MG63 (cell line): ENCODE data around the gene EHD4. TPM values are rescaled to one million over a fixed set of nuclear protein-coding genes. Genes with fewer than 3 reads are reported as not detected.

Source experiments
- DNase-seq: peaks from one replicate; pipeline ENCODE4 v3.0.0-alpha.2; 2020
- H3K27me3 ChIP-seq: fragments of 250-450 bp; sonication (Bioruptor Pico); 2 replicates; pipeline ENCODE4 v1.5.1; 2020; ENCODE audit warnings: mild to moderate bottlenecking, moderate library complexity
- H3K36me3 ChIP-seq: fragments of 250-450 bp; sonication (Bioruptor Pico); 2 replicates; pipeline ENCODE4 v1.5.1; 2020; ENCODE audit warnings: mild to moderate bottlenecking, moderate library complexity
- H3K4me3 ChIP-seq: fragments of 250-450 bp; sonication (Bioruptor Pico); 2 replicates; pipeline ENCODE4 v1.5.1; 2020; ENCODE audit warnings: mild to moderate bottlenecking, moderate library complexity
- H3K9me3 ChIP-seq: fragments of 250-450 bp; sonication (Bioruptor Pico); 2 replicates; pipeline ENCODE4 v1.5.1; 2020; ENCODE audit warnings: mild to moderate bottlenecking, moderate library complexity
- total RNA-seq: library from RNA; depleted of rRNA; stranded (reverse); fragments of >200 nt; shearing (Covaris generic); gene quantifications from 2 replicates; pipeline ENCODE4 v1.2.3, GENCODE V29; 2014; ENCODE audit warnings: low replicate concordance

EHD4 gene
- total RNA-seq, 1 experiment from 2014 or later, result 15.9 TPM

DNA sequence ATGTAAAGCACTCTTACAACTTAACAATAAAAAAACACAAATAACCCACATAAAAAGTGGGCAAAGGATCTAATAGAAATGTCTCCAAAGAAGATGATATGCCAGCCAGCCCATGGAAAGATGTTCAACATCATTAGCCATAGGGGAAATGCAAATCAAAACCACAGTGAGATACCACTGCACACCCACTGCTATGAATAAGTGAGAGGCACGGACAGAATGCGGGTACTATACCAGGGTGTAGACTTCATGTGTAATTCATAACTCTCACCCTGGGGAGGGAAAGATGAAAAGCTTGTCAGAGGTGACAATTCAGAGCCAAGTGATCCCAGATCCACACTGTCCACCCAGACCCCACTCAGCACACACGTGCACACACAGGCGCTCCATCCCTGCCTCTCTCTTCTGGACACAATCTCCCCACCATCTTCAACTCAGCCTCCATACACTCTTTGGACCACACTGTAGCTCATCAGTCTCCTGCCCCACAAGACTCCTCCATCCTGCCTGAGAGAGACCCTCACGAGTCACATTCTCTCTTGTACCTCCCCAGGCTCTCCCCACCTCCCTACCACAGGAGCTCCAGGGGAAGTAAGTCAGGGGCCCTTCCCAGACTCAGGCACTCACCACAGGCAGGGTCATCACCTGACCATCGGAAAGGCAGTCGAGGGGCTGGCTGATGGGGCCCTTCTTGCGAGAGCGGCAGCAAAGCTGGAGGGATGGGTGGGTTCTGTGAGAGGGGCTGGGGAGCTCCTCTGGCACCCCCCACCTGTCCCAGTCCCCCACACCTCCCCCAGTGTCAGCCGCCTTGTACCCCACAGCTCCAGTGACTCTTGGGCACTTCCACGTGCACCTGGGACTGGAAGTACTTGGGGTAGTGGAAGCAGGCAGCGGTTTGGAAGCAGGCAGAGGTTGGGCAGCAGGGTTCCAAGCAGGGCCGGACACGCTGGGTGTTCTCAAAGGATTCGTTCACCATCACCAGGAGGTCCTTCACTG is 27.2 kb upstream of the EHD4 start:
- DNase-seq, result no peak

DNA sequence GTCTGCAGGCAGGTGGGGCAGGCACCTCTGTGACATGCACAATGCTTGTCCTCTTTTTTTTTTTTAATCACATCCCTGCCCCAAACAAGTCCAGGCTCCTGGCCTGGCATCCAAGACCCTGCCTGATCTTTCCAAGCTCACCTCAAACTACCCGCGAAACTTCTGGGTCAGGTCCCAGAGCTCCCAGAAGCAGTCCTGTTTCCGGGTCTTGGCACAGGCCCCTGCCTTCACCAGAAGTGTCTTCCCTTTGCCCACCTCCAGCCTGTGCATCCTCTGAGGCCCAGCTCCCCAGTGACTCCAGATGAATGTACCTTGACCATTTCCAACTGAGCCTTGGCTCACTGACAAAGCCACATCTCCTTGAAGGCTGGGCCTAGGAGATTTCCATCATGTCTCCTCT is 25.5 kb upstream of the EHD4 start:
- Histone ChIP-seq H3K4me3 (no peak overlapping the region), H3K27me3 (no peaks in the 10 kb centered on the region; the same call in 1 of the 2 replicates), H3K36me3 (no peaks in the 10 kb centered on the region), H3K9me3 (no peaks in the 10 kb centered on the region)
- no peak for DNase-seq

More for the DNA sequence above, 27.2 kb upstream of the EHD4 start:
- no peaks in the 10 kb centered on the region for H3K9me3 ChIP-seq
- no peaks in the 10 kb centered on the region for H3K36me3 ChIP-seq
- no peaks in the 10 kb centered on the region; the same call in 1 of the 2 replicates for H3K27me3 ChIP-seq
- H3K4me3 ChIP-seq, result no peak overlapping the region

DNA sequence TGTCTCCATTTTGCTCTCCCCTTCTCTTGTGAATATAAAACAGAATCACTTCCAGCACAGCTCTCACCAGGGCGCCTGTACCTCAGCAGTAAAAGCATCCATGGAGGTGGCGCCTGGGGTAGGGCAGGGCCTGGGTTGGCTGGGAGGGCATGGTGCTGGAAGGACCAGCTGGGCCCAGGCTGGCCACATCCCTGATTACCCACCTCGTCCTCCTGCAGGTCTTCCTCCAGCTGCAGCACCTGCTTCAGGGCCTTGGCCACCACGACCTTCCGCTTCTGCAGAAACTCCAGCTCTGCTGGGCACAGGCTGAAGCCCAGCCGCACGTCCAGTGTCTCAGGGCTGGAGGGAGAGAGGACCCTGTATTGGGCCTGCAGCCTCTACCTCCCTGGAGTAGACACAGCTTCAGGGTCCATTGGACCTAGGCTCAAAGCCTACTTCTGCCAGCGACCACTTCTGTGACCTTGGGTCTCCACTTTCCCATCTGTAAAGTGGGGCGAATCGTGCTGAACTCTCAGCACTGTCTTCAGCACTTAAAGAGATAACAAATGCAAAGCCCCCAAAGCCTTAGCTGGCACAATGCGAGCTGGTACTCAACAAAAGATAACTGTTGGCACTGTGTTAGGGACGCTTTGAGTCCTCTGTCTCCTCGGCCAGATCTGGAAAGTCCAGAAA is 24.7 kb upstream of the EHD4 start:
- DNase-seq, result no peak
- H3K27me3 ChIP-seq, result no peaks in the 10 kb centered on the region; the same call in 1 of the 2 replicates
- H3K36me3 ChIP-seq, result no peaks in the 10 kb centered on the region
- H3K4me3 ChIP-seq, result no peak overlapping the region
- no peaks in the 10 kb centered on the region for H3K9me3 ChIP-seq

DNA sequence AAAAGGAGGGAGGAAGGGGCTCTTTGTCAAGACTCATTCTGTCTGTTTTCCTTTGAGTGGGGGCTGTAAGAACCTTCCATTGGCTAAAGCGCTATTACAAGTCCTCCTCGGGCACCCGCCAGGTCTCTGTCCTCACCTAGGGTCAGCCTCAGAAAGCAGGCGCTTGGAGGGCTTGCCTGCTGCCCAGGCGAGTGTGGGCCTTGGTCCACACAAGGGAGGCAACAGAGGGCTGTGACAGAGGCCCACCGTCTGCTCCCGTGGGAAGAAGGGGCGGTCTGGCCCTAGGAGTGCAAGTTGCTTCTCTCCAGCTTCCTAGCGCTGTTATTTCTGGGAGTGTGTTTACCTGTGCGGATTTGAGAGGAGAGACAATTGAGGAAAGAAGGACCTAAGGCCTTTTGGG is 24.0 kb upstream of the EHD4 start:
- no peak overlapping the region for H3K4me3 ChIP-seq
- no peaks in the 10 kb centered on the region for H3K9me3 ChIP-seq
- no peak for DNase-seq
- no peaks in the 10 kb centered on the region for H3K36me3 ChIP-seq
- H3K27me3 ChIP-seq, result no peaks in the 10 kb centered on the region; the same call in 1 of the 2 replicates

DNA sequence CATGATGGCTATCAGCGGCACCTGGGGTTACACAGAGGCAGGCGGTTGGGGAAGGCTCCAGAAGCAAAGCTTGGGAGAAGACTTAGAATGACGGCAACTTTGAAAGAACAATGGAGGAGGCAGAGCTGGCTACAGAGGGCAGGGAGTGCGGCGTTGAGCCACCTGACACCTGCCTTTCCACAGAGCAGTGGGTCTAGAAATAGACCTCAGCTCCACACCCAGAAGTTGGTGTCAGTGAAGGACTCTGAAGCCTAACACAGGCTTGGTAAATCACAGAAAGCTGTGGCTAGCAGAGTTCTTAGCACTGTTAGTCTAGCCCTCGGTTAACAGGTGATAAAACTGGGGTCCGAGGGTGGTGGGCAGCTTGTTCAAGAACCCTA is 23.1 kb upstream of the EHD4 start:
- no peaks in the 10 kb centered on the region for H3K36me3 ChIP-seq
- DNase-seq, result no peak
- no peak overlapping the region for H3K4me3 ChIP-seq
- H3K9me3 ChIP-seq, result no peaks in the 10 kb centered on the region
- H3K27me3 ChIP-seq, result no peaks in the 10 kb centered on the region; the same call in 1 of the 2 replicates

DNA sequence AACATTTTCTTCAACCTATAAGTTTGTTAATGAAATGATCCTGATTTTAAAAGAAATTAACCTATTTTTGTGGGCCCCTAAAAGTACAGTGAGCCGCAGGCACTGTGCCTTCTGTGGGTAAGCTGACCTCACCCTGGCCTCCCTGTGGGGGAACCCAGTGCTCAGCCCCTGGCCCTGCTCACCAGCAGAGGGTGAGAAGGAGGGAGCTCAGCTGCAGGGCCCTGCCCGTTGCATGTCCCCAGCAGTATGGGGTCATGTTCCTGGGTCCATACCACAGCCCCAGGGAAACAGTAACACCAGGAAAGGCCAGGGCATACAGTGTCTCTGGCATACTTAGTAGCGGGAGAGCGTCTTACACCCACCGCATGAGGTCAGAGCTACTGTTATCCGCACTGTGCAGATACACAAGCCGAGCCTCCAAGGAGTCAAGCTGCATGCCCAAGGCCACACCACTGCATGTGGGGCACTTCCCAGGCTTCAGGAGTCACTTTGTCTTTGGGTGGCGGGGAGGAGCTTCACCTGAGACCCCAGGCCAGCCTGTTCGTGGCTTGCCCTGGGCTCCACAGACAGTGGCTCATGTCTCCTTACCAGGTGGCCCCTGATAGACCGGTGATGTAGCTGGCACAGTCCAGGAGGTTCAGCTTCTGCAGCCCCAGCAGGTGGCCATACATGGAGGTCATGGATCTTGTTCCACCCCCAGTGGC is 22.6 kb upstream of the EHD4 start:
- no peaks in the 10 kb centered on the region for H3K36me3 ChIP-seq
- no peaks in the 10 kb centered on the region for H3K9me3 ChIP-seq
- no peak overlapping the region for H3K4me3 ChIP-seq
- no peak for DNase-seq
- no peaks in the 10 kb centered on the region for H3K27me3 ChIP-seq

DNA sequence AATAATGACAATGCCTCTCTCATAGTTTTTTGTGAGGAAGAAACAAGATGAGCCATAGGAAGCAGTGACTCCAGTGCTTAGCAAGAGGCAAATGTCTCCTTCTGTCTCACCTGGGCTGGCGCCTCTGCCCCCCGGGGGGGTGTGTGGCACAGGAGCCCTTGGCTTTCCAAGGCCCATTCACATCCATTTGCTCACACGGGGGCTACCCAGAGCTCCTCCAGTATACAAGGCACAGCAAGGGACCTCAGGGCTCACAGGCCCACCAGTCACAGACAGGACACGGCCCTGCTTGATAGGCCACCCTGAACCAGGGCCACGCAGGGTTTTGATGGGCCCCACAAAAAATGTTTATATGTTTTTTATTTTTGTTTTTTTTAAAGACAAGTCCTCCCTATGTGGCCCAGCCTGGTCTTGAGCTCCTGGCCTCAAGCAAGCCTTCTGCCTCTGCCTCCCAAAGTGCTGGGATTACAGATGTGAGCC is 21.9 kb upstream of the EHD4 start:
- Histone ChIP-seq H3K36me3 (no peaks in the 10 kb centered on the region), H3K4me3 (no peak overlapping the region), H3K27me3 (no peaks in the 10 kb centered on the region), H3K9me3 (no peaks in the 10 kb centered on the region)
- DNase-seq, result no peak

DNA sequence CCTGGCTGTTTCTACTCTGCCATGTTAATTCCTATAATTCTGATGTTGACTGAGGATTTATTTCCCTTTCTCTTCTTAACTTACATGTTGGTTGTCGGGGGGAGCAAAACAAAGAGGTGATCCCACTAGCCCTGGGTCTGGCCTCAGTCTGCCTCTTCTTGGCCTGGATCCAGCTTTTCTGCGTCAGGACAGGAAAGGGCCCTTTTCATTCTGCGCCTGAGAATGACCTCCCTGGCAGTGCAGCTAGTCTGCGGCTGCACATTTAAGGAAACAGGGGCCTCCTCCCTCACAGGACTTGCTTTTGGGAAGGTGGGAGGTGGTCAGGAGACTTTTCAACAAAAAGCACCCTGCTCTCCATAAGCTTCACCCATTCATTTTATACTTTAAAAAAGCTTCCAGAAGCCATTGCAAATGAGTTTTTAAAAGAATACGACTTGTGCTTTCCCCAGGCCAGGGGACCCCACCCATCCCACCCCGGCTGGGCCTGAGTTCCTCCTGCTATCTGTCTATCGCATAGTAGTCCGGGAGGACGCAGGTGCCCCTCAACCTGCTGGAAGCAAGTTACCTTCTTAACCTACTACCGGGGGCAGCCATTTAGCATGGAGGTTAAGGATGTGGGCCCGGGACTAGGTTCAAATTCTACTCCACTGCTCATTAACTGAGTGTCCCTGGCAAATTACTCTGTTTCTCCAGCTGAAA is 21.3 kb upstream of the EHD4 start:
- no peak for DNase-seq
- Histone ChIP-seq H3K27me3 (no peaks in the 10 kb centered on the region), H3K36me3 (no peaks in the 10 kb centered on the region), H3K4me3 (no peak overlapping the region), H3K9me3 (no peaks in the 10 kb centered on the region)

DNA sequence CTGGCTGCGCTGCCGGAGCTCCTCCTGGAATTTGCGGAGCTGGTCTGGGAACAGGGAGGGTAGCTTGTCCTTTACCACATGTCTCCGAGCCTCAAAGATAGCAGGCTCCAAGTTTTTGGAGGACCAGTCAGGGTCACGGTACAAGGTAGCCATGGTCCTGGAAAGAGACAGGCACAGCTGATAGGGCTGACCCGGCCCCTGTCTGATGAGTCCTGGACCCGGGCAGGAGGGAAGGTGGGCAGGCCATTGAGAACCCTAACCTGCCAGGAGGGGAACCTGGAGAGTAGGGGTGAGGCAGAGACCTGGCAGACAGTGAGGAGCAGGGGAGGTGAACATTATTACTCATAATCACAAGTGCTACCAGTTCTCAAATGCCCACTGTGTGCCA is 20.4 kb upstream of the EHD4 start:
- DNase-seq, result no peak
- no peaks in the 10 kb centered on the region for H3K9me3 ChIP-seq
- no peaks in the 10 kb centered on the region for H3K27me3 ChIP-seq
- no peak overlapping the region for H3K4me3 ChIP-seq
- H3K36me3 ChIP-seq, result no peaks in the 10 kb centered on the region

DNA sequence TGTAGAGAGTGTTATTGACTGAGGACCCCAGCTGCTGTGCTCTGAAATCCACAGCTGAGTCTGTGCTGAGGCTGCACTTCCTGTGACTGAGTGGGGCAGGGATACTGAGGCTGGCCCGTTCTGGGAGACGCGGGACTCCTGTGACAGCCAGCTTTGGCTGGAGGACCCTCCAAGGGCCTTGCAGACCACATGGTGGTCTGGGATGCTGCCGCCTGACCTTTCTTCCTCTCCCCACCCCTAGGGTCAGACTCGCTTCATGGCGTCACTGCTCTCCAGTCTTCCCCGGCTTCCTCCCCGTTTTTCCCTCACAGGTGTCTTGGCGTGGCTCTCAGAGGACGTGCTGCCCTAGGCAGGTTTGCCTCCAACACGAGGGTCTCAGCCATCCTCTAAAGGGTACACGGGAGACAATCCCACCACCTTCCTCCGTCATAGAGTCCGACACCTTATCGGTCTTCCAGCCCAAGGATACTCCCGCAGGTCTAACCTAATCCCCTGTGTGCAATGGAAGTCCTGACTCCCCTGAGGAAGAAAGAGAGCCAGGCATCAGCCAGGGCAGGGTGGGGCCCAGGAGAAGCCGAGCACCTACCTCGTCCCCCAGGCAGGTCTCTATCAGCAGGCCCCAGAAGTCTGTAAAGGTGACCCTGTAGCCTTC is 19.9 kb upstream of the EHD4 start:
- H3K27me3 ChIP-seq, result no peaks in the 10 kb centered on the region
- DNase-seq, result no peak
- no peaks in the 10 kb centered on the region for H3K36me3 ChIP-seq
- H3K4me3 ChIP-seq, result no peak overlapping the region
- no peaks in the 10 kb centered on the region for H3K9me3 ChIP-seq

DNA sequence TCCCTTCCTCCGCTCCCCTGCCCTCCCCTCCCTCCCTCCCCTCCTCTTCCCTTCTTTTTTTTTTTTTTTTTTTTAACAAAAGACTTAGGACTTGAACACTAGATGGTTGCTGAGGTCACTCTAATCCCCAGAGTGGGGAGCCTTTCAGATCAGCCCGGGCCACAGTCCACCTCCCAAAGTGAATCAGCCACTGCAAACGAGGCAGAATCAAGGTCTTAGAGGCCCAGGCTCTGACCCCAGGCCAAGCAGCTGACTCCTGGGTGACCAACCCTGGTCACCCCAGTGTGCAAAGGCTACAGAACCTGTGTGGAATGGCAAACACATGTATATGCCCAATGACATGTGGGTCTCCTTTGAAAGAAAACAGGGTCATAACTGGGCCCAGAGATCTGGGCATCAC is 18.3 kb upstream of the EHD4 start:
- no peaks in the 10 kb centered on the region for H3K36me3 ChIP-seq
- DNase-seq, result no peak
- H3K9me3 ChIP-seq, result no peaks in the 10 kb centered on the region
- no peaks in the 10 kb centered on the region for H3K27me3 ChIP-seq
- no peak overlapping the region for H3K4me3 ChIP-seq

DNA sequence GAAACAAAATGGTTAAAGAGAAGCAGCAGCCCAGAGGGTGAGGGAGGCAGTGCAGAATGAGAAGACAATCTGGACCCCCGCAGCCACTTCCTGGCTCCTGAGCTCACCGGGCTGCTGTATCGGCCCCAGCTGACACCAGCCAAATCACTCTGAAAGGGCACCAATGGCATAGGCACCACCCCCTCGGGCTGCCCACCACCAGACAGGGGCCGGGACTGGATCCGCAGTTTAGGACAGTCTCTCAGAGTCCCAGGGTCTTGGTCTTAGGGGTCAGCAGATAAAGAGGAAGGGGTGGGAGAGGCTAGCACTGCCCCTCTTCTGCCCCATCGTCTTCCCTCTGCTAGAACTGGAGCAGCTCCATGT is 17.9 kb upstream of the EHD4 start:
- DNase-seq, result no peak
- Histone ChIP-seq H3K36me3 (no peaks in the 10 kb centered on the region), H3K27me3 (no peaks in the 10 kb centered on the region), H3K9me3 (no peaks in the 10 kb centered on the region), H3K4me3 (no peak overlapping the region)

DNA sequence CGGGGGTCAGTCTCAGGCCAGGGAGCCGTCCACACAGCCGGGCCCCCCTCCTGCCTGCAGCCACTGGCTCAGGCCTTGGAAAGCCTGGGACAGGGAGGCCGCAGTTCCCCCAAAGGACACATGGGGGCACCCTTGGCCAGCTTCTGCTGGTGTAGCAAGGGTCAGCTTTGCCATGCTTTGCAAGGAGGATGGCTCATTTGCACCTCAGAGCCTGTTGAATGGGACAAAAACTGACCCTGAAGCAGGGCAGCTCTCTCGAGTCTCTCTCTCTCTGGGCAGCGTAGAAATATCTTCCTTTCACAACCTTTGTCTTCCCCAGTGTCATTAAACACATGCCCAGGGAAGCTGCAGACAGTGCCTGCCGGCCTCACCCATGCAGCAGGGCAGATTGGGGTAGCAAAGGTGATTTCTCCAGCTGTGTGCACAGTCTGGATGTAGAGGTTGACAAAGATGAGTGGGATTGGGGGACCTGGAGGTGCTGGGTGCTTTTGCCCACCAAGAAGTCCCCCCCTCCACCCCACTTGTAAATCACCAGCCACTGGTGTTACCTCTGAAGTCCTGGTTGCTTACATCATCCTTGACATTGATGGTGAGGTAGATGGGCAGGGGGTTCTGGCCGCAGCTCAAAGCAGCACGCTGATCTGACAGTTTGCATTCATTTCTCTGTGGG is 17.4 kb upstream of the EHD4 start:
- peak; percentile 63 for DNase-seq
- Histone ChIP-seq H3K4me3 (no peak overlapping the region), H3K9me3 (no peaks in the 10 kb centered on the region), H3K27me3 (no peaks in the 10 kb centered on the region), H3K36me3 (no peaks in the 10 kb centered on the region)

DNA sequence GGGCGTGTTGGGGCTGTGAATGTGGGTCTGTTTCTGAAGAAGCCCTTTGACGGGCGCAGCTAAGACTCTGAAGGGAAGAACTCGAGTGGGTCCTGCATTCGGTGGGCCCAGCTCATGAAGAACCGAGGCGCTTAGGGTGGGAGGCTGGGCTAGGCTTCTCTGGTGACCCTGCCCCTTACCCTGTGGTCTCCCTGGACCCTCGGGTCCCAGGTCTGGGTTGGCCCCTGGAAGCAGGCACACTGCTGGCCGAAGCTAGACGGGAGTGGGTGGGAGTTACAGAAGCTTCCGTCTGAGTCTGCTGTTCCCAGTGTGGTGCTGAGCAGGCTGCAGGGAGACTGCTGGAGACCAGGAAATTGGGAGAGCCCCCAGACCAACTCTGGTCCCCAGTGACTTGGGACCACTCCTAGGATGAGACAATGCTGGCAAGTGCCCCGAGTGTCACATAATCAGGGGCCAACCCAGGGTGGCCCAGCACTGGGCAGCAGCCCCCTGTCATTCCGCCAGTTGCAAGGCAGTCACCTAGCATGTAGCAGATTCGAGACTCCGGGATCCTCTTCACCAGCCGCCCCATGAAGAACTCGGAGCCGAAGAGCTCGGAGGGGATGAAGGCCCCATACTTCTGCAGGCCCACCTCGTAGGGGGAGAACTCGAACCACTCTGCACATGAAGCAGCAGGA is 16.7 kb upstream of the EHD4 start:
- H3K9me3 ChIP-seq, result no peaks in the 10 kb centered on the region
- H3K4me3 ChIP-seq, result no peak overlapping the region
- H3K36me3 ChIP-seq, result no peaks in the 10 kb centered on the region
- H3K27me3 ChIP-seq, result no peaks in the 10 kb centered on the region
- DNase-seq, result no peak

DNA sequence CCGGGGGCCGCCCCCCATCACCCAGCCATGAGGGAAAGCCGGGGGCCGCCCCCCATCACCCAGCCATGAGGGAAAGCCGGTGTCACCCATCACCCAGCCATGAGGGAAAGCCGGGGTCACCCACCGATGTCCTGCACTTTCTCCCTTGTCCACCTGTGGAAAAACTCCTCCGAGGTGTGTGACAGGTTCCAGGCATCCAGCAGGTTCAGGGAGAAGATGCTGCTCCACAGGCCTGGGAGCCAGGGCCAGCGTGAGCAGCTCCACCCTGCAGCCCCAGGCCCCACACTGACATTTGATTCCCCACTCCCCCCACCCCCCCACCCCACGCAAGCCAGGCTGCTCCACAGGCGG is 15.5 kb upstream of the EHD4 start:
- Histone ChIP-seq H3K4me3 (no peak overlapping the region), H3K36me3 (no peaks in the 10 kb centered on the region), H3K27me3 (no peaks in the 10 kb centered on the region), H3K9me3 (no peaks in the 10 kb centered on the region)
- no peak for DNase-seq
